ENCODE measurements around the gene CREG1. TPM values are rescaled to one million over a fixed set of nuclear protein-coding genes. Genes with fewer than 3 reads are reported as not detected.

CREG1 gene
- total RNA-seq (2022) (55.0 and 69.3 TPM in 2 replicates), Bru-seq, nascent RNA (percentile 60 among the genes with signal in this experiment), BruChase-seq, experiment 1, labeled RNA remaining after a 6-hour chase (percentile 77 among the genes with signal in this experiment), BruChase-seq, experiment 2, labeled RNA remaining after a 2-hour chase (percentile 60 among the genes with signal in this experiment)
- long read RNA-seq, transcript CREG1-201 (4 exons, 1,974 nt) = major isoform, 160 of 167 reads
- long read RNA-seq, partial matches to known transcripts = 0 of 167 reads
- long read RNA-seq, other reads (novel, unspliced or antisense) = 7 of 167 reads

DNA sequence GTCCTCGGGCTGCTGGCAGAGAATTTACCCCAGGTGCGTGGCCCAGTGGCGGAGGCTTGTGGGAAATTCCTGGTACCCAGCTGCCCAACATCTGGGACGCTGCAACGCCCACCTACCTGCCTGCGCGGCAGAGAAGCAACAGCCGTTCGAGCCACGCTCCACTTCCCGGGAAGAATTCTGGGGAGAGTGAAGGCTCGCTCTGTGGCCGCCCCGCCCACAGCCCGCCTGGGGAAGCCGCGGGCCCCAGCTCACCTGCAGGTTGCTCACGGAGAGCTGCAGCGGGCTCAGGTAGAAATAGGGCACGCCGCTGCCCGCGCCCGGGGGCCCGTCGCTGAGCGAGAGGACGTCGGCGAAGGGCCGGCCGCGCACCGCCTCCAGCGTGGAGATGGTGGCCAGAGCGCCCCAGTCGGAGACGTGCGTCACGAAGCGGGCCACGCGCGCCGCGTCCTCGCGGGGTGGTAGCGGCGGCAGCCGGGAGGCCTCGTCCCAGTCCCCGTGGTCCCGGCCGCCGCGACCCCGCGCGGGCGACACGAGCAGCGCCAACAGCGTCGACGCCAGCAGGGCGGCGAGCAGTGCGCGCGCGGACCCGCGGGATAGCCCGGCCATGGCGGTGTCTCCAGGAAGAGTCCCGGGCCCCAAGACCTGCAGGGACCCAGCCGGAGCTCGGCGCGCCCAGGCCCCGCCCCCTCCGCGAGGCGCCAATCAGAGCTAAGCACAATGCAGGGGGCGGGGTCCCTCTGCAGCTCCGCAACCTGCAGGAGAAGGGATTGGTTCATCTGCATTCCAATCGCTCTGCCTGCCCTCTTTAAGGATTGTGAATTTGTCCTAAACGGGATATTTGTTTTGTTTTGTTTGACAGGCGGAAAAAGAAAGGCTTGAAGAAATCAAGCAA lies at the start of gene CREG1:
CREG1 (minus strand) TSS at position 627 of the 892 bp plus-strand sequence.
- TF ChIP-seq, protein P1, sequence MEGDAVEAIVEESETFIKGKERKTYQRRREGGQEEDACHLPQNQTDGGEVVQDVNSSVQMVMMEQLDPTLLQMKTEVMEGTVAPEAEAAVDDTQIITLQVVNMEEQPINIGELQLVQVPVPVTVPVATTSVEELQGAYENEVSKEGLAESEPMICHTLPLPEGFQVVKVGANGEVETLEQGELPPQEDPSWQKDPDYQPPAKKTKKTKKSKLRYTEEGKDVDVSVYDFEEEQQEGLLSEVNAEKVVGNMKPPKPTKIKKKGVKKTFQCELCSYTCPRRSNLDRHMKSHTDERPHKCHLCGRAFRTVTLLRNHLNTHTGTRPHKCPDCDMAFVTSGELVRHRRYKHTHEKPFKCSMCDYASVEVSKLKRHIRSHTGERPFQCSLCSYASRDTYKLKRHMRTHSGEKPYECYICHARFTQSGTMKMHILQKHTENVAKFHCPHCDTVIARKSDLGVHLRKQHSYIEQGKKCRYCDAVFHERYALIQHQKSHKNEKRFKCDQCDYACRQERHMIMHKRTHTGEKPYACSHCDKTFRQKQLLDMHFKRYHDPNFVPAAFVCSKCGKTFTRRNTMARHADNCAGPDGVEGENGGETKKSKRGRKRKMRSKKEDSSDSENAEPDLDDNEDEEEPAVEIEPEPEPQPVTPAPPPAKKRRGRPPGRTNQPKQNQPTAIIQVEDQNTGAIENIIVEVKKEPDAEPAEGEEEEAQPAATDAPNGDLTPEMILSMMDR (IDR thresholded peaks at IDR 0.05; ENCODE audit: unreplicated experiment) = no peak
- Mint-ChIP-seq H3K27me3 (ENCODE audit: unreplicated experiment) (no peaks in the 10 kb centered on the region), H3K36me3 (ENCODE audit: insufficient read depth, unreplicated experiment) (peaks cover 20% of the 10 kb centered on the region), H3K4me3 (ENCODE audit: low read depth, unreplicated experiment) (peak within 1 kb of the TSS; percentile 77), H3K27ac (ENCODE audit: unreplicated experiment) (peak within 1 kb of the TSS; percentile 46), H3K9me3 (ENCODE audit: low read depth, unreplicated experiment) (no peaks in the 10 kb centered on the region), H3K4me1 (ENCODE audit: low read depth, unreplicated experiment) (peaks cover 20% of the 10 kb centered on the region)
- CTCF ChIA-PET = interaction anchor here (0.5 to 1.4 kb wide), 8 partner anchors 9 to 287 kb away, joined by 3 to 12 read pairs (median 6); no protein-coding TSS in a partner anchor
- intact Hi-C loops (cut with micrococcal nuclease; ENCODE audit: unreplicated experiment) = no loop called here
- peak; percentile 99 for DNase-seq
- BruUV-seq (replicated peaks) = no TSS peak

DNA sequence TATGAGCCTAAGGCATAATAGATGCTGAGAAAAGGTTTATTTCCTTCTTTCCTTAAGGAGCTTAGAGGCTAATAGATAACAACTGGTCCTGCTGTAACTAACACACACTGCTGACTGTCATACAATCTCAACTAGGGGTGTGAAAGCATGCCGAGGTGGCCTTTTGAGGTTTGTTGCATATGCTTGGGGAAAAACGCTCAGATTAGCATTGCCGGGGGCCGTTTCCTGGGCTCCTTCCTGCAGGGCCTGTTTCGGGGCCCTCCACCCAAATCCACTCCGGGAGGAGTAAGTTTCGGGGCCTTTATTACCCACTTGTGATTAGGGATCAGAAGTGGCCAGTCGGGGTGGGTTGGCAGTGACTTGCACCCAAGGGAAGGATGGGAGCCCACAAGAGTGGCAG lies 49.3 kb upstream of the CREG1 start:
- DNase-seq = no peak
- intact Hi-C loops (cut with micrococcal nuclease; ENCODE audit: unreplicated experiment) = no loop called here
- Mint-ChIP-seq H3K4me1 (ENCODE audit: low read depth, unreplicated experiment) (no peaks in the 10 kb centered on the region), H3K4me3 (ENCODE audit: low read depth, unreplicated experiment) (no peak overlapping the region), H3K9me3 (ENCODE audit: low read depth, unreplicated experiment) (no peaks in the 10 kb centered on the region), H3K27ac (ENCODE audit: unreplicated experiment) (no peak overlapping the region), H3K36me3 (ENCODE audit: insufficient read depth, unreplicated experiment) (no peaks in the 10 kb centered on the region), H3K27me3 (ENCODE audit: unreplicated experiment) (peaks cover 30% of the 10 kb centered on the region)
- CTCF ChIA-PET = no interaction called here
- TF ChIP-seq, protein P1 (IDR thresholded peaks at IDR 0.05; ENCODE audit: unreplicated experiment) = no peak
- BruUV-seq (replicated peaks) = no TSS peak

DNA sequence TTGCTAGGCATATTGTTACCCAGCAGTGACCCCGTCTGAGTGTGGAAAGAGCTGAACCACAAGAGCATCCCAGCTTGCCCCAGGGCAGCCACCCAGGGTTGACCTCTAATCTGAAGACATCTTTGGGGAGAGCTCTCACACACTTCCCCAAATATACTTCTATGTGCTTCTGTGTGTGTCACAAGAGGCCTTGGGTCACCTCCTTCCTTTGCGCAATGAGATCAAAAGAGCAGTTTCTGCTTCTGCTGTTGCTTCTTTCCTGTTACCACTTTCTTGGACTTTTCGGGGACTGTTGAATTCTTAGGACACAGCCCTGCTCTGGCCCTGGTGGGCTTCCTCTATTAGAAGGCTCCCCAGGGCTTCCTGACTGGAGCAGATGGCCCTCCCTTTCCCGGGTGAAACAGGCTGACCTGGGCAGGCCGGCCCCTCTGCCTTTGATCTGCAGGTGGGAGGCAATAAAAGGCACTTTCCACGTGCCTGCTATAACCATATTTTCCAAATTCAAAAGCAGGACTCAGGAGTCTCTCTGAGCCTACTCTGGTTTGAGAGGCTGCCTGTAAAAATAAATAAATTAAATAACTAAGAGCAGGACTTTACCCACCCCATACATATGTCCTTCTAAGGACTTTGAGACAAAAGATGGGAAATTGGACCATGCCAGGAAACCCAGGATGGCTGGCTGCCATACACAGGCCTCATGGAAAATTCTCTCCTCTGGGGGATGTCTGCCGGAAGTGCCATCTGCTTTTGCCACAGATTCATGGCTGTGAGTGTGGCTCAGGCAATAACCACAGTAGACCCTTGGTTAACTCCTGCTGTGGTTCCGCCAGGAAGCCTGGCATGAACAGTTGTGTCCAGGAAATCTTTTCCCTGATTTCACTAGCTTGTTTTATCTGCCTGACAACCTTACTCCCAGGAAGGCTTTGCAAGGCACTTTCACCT lies 48.2 kb upstream of the CREG1 start:
- DNase-seq = no peak
- intact Hi-C loops (cut with micrococcal nuclease; ENCODE audit: unreplicated experiment) = no loop called here
- CTCF ChIA-PET = interaction anchor here (0.5 to 1.2 kb wide), 2 partner anchors 26 to 154 kb away, joined by 3 to 4 read pairs; no protein-coding TSS in a partner anchor
- Mint-ChIP-seq H3K4me3 (ENCODE audit: low read depth, unreplicated experiment) (no peak overlapping the region), H3K4me1 (ENCODE audit: low read depth, unreplicated experiment) (no peaks in the 10 kb centered on the region), H3K9me3 (ENCODE audit: low read depth, unreplicated experiment) (no peaks in the 10 kb centered on the region), H3K27ac (ENCODE audit: unreplicated experiment) (no peak overlapping the region), H3K27me3 (ENCODE audit: unreplicated experiment) (peaks cover 32% of the 10 kb centered on the region), H3K36me3 (ENCODE audit: insufficient read depth, unreplicated experiment) (no peaks in the 10 kb centered on the region)
- BruUV-seq (replicated peaks) = no TSS peak
- TF ChIP-seq, protein P1 (IDR thresholded peaks at IDR 0.05; ENCODE audit: unreplicated experiment) = no peak

All from Calu3 (cell line).